Measurements from ENCODE around the gene MOAP1.

MOAP1 gene

GRCh38 chr14:93135399-93135798 lies 49.3 kb downstream of the MOAP1 start:
- no peak for TF ChIP-seq CTCF (IDR thresholded peaks at IDR 0.05)

- TF ChIP-seq CTCF (IDR thresholded peaks at IDR 0.05): no peak
These were observed 51.2 kb downstream of the MOAP1 start for GRCh38 chr14:93133464-93133863.

- peak; percentile 53 for TF ChIP-seq CTCF (IDR thresholded peaks at IDR 0.05)
These were observed 52.1 kb downstream of the MOAP1 start for GRCh38 chr14:93132472-93133065.
